HL-60 (cell line): Measurements from ENCODE around the gene ITM2A.

Experiments
- DNase-seq, 2 experiments: peaks; one replicate each; pipeline ENCODE4 v3.0.0-alpha.2; 2010 to 2020; ENCODE audit warnings: low read depth in 1 of 2, low spot score in 1 of 2
- H3K27ac ChIP-seq: fragments of 250-450 bp; sonication (Bioruptor Pico); replicated peaks from 2 replicates; pipeline ENCODE4 v1.5.1; 2020; ENCODE audit warnings: mild to moderate bottlenecking, moderate library complexity
- H3K27me3 ChIP-seq: fragments of 250-450 bp; sonication (Bioruptor Pico); 2 replicates; pipeline ENCODE4 v1.5.1; 2021; ENCODE audit warnings: mild to moderate bottlenecking, moderate library complexity; ENCODE audit not compliant: insufficient read depth, poor library complexity, severe bottlenecking
- H3K4me3 ChIP-seq: replicated peaks from 2 replicates; pipeline ENCODE4 v1.5.1; 2011; ENCODE audit warnings: mild to moderate bottlenecking, control low read depth, low read length; ENCODE audit not compliant: insufficient read depth
- GABPA ChIP-seq: IDR thresholded peaks from 2 replicates; pipeline ENCODE4 v1.6.1; 2012; ENCODE audit warnings: low read depth
- POLR2AphosphoS5 ChIP-seq: IDR thresholded peaks from 2 replicates; pipeline ENCODE4 v1.6.1; 2012; ENCODE audit warnings: low read depth
- SPI1 ChIP-seq: IDR thresholded peaks from 2 replicates; pipeline ENCODE4 v1.6.1; 2012; ENCODE audit warnings: low read depth, mild to moderate bottlenecking, borderline replicate concordance
- TF ChIP-seq, protein P1 (sequence below): IDR thresholded peaks from 2 replicates; pipeline ENCODE4 v1.6.1; 2012; ENCODE audit warnings: low read depth; ENCODE audit not compliant: insufficient replicate concordance
- TF ChIP-seq, protein P2 (sequence below): IDR thresholded peaks from one replicate; pipeline ENCODE4 v1.5.1; 2011; ENCODE audit warnings: low read length, control low read depth, inconsistent platforms; ENCODE audit not compliant: insufficient read depth

ITM2A gene

DNA sequence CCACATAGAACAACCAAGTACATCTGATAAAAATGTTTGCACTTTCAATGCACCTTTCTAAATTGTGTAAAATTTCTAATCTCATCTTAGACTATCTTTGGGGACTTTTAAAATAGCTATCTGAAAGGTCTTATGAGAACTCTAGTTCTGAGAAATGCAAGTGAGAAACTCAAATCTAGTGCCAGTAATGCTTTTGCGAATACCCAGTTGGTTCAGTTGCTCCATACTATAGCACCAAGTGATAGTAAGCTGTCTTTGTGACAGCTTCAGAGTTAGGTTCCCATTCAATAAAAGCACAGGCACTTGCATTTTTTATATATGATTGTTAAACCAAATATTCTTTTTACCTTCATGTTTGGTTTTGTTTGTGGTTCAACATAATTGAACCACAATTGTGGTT, 4.5 kb upstream of the ITM2A start:
- Histone ChIP-seq H3K27me3 (no peaks in the 10 kb centered on the region), H3K4me3 (no peak overlapping the region), H3K27ac (no peak overlapping the region)
- TF ChIP-seq, protein P1, sequence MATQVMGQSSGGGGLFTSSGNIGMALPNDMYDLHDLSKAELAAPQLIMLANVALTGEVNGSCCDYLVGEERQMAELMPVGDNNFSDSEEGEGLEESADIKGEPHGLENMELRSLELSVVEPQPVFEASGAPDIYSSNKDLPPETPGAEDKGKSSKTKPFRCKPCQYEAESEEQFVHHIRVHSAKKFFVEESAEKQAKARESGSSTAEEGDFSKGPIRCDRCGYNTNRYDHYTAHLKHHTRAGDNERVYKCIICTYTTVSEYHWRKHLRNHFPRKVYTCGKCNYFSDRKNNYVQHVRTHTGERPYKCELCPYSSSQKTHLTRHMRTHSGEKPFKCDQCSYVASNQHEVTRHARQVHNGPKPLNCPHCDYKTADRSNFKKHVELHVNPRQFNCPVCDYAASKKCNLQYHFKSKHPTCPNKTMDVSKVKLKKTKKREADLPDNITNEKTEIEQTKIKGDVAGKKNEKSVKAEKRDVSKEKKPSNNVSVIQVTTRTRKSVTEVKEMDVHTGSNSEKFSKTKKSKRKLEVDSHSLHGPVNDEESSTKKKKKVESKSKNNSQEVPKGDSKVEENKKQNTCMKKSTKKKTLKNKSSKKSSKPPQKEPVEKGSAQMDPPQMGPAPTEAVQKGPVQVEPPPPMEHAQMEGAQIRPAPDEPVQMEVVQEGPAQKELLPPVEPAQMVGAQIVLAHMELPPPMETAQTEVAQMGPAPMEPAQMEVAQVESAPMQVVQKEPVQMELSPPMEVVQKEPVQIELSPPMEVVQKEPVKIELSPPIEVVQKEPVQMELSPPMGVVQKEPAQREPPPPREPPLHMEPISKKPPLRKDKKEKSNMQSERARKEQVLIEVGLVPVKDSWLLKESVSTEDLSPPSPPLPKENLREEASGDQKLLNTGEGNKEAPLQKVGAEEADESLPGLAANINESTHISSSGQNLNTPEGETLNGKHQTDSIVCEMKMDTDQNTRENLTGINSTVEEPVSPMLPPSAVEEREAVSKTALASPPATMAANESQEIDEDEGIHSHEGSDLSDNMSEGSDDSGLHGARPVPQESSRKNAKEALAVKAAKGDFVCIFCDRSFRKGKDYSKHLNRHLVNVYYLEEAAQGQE: no peak
- TF ChIP-seq GABPA: no peak
- TF ChIP-seq POLR2AphosphoS5: no peak
- TF ChIP-seq, protein P2, sequence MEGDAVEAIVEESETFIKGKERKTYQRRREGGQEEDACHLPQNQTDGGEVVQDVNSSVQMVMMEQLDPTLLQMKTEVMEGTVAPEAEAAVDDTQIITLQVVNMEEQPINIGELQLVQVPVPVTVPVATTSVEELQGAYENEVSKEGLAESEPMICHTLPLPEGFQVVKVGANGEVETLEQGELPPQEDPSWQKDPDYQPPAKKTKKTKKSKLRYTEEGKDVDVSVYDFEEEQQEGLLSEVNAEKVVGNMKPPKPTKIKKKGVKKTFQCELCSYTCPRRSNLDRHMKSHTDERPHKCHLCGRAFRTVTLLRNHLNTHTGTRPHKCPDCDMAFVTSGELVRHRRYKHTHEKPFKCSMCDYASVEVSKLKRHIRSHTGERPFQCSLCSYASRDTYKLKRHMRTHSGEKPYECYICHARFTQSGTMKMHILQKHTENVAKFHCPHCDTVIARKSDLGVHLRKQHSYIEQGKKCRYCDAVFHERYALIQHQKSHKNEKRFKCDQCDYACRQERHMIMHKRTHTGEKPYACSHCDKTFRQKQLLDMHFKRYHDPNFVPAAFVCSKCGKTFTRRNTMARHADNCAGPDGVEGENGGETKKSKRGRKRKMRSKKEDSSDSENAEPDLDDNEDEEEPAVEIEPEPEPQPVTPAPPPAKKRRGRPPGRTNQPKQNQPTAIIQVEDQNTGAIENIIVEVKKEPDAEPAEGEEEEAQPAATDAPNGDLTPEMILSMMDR: no peak
- no peak for TF ChIP-seq SPI1
- DNase-seq: no peak

DNA sequence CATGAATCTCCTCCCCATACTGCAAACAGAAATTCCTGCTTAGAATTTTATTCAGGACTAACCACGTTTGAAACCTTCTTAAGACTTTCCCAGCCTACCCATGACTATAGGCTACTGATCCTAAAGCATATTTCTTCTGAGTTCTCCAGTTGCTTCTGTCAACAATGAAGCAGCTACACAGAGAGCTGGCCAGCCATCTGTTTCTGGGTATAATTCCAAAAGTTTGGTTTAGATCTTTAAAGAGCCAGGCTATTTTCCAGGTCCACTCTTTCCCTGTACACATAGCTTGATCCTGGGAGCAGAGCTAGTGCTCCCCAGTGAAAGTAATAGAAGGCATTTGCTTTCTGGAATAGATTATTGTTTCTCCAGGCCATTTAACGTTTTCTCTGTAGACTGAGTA, 4.0 kb upstream of the ITM2A start:
- H3K27ac ChIP-seq: no peak overlapping the region
- no peak overlapping the region for H3K4me3 ChIP-seq
- no peak for DNase-seq
- TF ChIP-seq, protein P2: no peak
- TF ChIP-seq SPI1 (no peak), GABPA (no peak), POLR2AphosphoS5 (no peak)
- TF ChIP-seq, protein P1: no peak
- no peaks in the 10 kb centered on the region for H3K27me3 ChIP-seq

DNA sequence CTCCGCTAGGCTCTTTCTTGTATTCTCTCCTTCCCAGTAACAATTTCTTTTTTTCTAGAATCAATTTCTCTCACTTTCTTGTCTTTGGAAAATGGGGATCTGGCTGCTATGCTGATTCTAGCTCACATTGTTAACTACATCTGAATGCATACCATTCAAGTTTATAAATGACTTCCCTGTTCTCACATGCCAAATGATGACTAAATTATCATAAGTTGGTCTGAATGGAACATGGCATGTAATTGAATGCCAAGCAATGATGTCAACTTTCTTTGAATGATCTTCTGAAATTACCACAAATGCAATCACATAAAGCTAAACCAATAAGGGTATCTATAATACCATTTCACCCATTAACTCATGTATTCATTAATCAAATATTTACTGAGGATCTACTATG, 2.7 kb upstream of the ITM2A start:
- no peak overlapping the region for H3K4me3 ChIP-seq
- DNase-seq: no peak
- TF ChIP-seq, protein P2: no peak
- TF ChIP-seq, protein P1: no peak
- TF ChIP-seq POLR2AphosphoS5 (no peak), SPI1 (no peak), GABPA (no peak)
- H3K27ac ChIP-seq: no peak overlapping the region
- no peaks in the 10 kb centered on the region for H3K27me3 ChIP-seq
